Ovary (tissue), 9 donors: ENCODE measurements around the gene FAM193B. TPM values are rescaled to one million over a fixed set of nuclear protein-coding genes. Genes with fewer than 3 reads are reported as not detected.

Source experiments
- DNase-seq, 5 donors: peaks; one replicate each; pipeline ENCODE4 v3.0.0-alpha.2; 2019 to 2020
- H3K27ac ChIP-seq, 2 donors: fragments of 200-600 bp; one replicate each; pipeline versions ENCODE4 v1.5.1 to v1.8.0; 2019 to 2022
- H3K27me3 ChIP-seq: fragments of 200-600 bp; one replicate; pipeline ENCODE4 v1.8.0; 2022
- H3K36me3 ChIP-seq: fragments of 200-600 bp; sonication (generic); one replicate; pipeline ENCODE4 v1.5.1; 2019
- H3K4me1 ChIP-seq: one replicate; pipeline ENCODE4 v1.8.1; 2013; ENCODE audit warnings: mild to moderate bottlenecking, moderate library complexity; ENCODE audit not compliant: insufficient read depth
- H3K4me3 ChIP-seq: fragments of 200-600 bp; sonication (generic); one replicate; pipeline ENCODE4 v1.5.1; 2017
- H3K9me3 ChIP-seq, 2 donors: fragments of 200-600 bp in 1 of 2; sonication (generic) in 1 of 2; one replicate each; pipeline versions ENCODE4 v1.5.1 to v1.8.1; 2013 to 2019; ENCODE audit warnings: mild to moderate bottlenecking in 1 of 2, moderate library complexity in 1 of 2
- EP300 ChIP-seq: sonication (generic); formaldehyde crosslinking; IDR thresholded peaks from one replicate; pipeline ENCODE4 v1.6.1; 2017; ENCODE audit warnings: antibody characterized with exemption
- POLR2A ChIP-seq: fragments of 450-650 bp; IDR thresholded peaks from one replicate; pipeline ENCODE4 v1.6.1; 2017; ENCODE audit warnings: antibody characterized with exemption, mild to moderate bottlenecking, moderate library complexity
- WGBS, 3 donors: extraction: QIAGEN DNeasy Blood & Tissue Kit in 1 of 3; methylation state at CpG; one replicate each; pipeline versions ENCODE4 v1.1.5 to v1.1.7; 2013 to 2017; 5-methylcytosine and 5-hydroxymethylcytosine counted together
- intact Hi-C, 4 donors: fragments of 100-400 bp; cut with DNase I; formaldehyde crosslinking; loops; one replicate each; pipeline versions ENCODE4 v1.11.0 to v1.15.1; 2022 to 2023
- polyA plus RNA-seq, 2 donors: library from polyadenylated mRNA; stranded (reverse); fragments of 200-250 nt in 1 of 2; fragments of 350-450 nt in 1 of 2; fragmentation: Illumina TruSeq in 1 of 2; extraction: RNeasy Lipid Tissue Mini Kit (QIAGEN cat#74804) in 1 of 2; gene quantifications; one replicate each; pipeline ENCODE4 v1.2.3, GENCODE V29; 2013 to 2014
- total RNA-seq, 7 donors: library from RNA; depleted of rRNA in 2 of 7; stranded (reverse); fragments of >200 nt in 2 of 7; fragmentation: NEBNext Ultra II Directional in 3 of 7; extraction: Animal tissue kit (Norgen Biotek cat#: 25700) in 3 of 7; gene quantifications; one replicate each; pipeline versions ENCODE4 v1.1.0 to v1.2.4, GENCODE V29; 2016 to 2023
- TF ChIP-seq, protein P1 (sequence below), 3 donors: fragments of 450-650 bp in 2 of 3; fragments of 200-600 bp in 1 of 3; IDR thresholded peaks; one replicate each; pipeline versions ENCODE4 v1.5.1 to v1.8.0; 2016 to 2022; ENCODE audit warnings: antibody characterized with exemption in 3 of 3, mild to moderate bottlenecking in 1 of 3
- donor health status: DM: no; HTN: no; CAD: no; lungs with moderate emphysema.
- donor health status: DM: no; HTN: no; CAD: no.
- donor health status: Bipolar disorder and iron deficiency.
- donor health status: DM: yes; HTN: yes; CAD: no.
- donor health status: DM: no; HTN: no; CAD: no.
- donor health status: DM: yes; HTN: yes; CAD: no.

The FAM193B gene
- total and polyA plus RNA-seq, 9 donors = 14.8 to 77.6 (median 64.3) TPM

- Histone ChIP-seq H3K27me3 (no peaks in the 10 kb centered on the region), H3K27ac (peak overlapping the region; percentile 61 to 69), H3K36me3 (no peaks in the 10 kb centered on the region), H3K4me3 (peak overlapping the region; percentile 80), H3K9me3 (no peaks in the 10 kb centered on the region), H3K4me1 (peaks cover 21% of the 10 kb centered on the region)
- 1% methylated on average over 58 to 87 of the region's 93 CpGs for WGBS, 3 donors
- intact Hi-C loops = no loop called here
- TF ChIP-seq, protein P1, sequence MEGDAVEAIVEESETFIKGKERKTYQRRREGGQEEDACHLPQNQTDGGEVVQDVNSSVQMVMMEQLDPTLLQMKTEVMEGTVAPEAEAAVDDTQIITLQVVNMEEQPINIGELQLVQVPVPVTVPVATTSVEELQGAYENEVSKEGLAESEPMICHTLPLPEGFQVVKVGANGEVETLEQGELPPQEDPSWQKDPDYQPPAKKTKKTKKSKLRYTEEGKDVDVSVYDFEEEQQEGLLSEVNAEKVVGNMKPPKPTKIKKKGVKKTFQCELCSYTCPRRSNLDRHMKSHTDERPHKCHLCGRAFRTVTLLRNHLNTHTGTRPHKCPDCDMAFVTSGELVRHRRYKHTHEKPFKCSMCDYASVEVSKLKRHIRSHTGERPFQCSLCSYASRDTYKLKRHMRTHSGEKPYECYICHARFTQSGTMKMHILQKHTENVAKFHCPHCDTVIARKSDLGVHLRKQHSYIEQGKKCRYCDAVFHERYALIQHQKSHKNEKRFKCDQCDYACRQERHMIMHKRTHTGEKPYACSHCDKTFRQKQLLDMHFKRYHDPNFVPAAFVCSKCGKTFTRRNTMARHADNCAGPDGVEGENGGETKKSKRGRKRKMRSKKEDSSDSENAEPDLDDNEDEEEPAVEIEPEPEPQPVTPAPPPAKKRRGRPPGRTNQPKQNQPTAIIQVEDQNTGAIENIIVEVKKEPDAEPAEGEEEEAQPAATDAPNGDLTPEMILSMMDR (IDR thresholded peaks at IDR 0.05) = no peak
- TF ChIP-seq EP300 (no peak), POLR2A (no peak)
- peak in 4 of 5 donors; percentile 55 to 70 (median 66) for DNase-seq
These were observed 81.6 kb downstream of the FAM193B start for GRCh38 chr5:177472460-177473442.

DNA sequence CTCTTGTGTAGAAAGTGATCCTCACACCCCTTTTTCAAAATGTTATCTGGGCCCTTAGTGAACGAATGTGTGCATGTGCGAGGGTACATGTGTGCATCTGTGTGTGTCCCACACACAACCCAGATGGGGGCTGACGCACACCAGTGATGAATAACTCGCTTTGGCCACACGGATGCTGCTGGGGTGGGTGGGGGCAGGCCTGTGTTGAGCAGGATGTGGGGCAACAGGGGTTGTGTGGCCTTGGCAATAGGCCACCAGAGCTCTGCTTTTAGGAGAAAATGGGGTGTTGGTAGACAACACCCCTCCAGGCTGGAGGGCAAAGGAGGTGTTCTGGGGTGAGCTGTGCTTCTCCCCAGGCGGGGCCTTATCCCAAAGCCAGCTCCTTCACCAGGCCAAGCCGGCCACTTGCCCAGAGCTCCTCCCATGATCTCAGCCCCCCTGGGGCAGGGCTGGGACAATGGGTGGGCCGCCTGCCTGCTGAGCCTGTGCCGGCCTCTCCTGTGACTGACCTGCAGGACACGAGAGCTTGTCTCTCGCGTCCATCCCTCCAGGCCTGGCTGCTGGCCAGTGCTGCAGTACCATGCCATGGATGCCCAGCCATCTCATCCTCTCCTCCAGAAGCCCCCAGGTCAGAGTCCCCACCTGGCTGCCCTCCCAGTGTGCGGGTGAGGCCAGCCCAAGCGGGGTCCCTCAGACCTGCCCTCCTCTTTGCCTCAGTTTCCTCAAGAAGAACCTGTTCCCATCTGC is 82.6 kb downstream of the FAM193B start:
- Histone ChIP-seq H3K27me3 (no peaks in the 10 kb centered on the region), H3K36me3 (no peaks in the 10 kb centered on the region), H3K9me3 (no peaks in the 10 kb centered on the region), H3K27ac (no peak overlapping the region), H3K4me1 (peaks cover 21% of the 10 kb centered on the region), H3K4me3 (peak overlapping the region; percentile 80)
- WGBS, 3 donors = 43 to 49% (median 47%) methylated on average over 14 of the region's 14 CpGs
- intact Hi-C loops = no loop called here
- DNase-seq = peak in 3 of 5 donors; percentile 50 to 65 (median 63)
- TF ChIP-seq, protein P1 (IDR thresholded peaks at IDR 0.05) = no peak
- TF ChIP-seq EP300 (no peak), POLR2A (no peak)

- Histone ChIP-seq H3K27ac (no peak overlapping the region), H3K27me3 (no peaks in the 10 kb centered on the region), H3K4me3 (no peak overlapping the region), H3K36me3 (no peaks in the 10 kb centered on the region), H3K4me1 (peaks cover 21% of the 10 kb centered on the region), H3K9me3 (no peaks in the 10 kb centered on the region)
- intact Hi-C loops = no loop called here
- no peak for DNase-seq
- TF ChIP-seq EP300 = no peak
- TF ChIP-seq, protein P1 (IDR thresholded peaks at IDR 0.05) = no peak
- TF ChIP-seq POLR2A = no peak
- WGBS, 3 donors = 77 to 78% (median 77%) methylated on average over 10 of the region's 10 CpGs
These were observed 83.4 kb downstream of the FAM193B start for GRCh38 chr5:177470759-177471536.

Other genes starting within 250 kb of the FAM193B start
- gene MXD3, start 242.7 kb downstream of the FAM193B start, total RNA-seq = 1 to 10 TPM; 3.2 to 9.8 (median 6.2) TPM
- 1 to 10 TPM in 1 of 2 donors, under 1 TPM in 1; 0.30 to 6.0 TPM for gene MXD3, start 242.7 kb downstream of the FAM193B start, polyA plus RNA-seq
- gene LMAN2, start 202.9 kb downstream of the FAM193B start, total RNA-seq = 100 to 1,000 TPM in 2 of 7 donors, 10 to 100 TPM in 5; 63.5 to 154 (median 93.5) TPM
- gene LMAN2, start 202.9 kb downstream of the FAM193B start, polyA plus RNA-seq = 100 to 1,000 TPM in 1 of 2 donors, 10 to 100 TPM in 1; 85.0 to 142 TPM
- gene RGS14, start 196.6 kb downstream of the FAM193B start, total RNA-seq = 10 to 100 TPM in 1 of 7 donors, 1 to 10 TPM in 6; 4.0 to 27.0 (median 8.0) TPM
- gene RGS14, start 196.6 kb downstream of the FAM193B start, polyA plus RNA-seq = 1 to 10 TPM in 1 of 2 donors, under 1 TPM in 1; 0.73 to 6.2 TPM
- not detected for gene SLC34A1, start 170.1 kb downstream of the FAM193B start, total RNA-seq
- gene SLC34A1, start 170.1 kb downstream of the FAM193B start, polyA plus RNA-seq = not detected
- not detected for gene PFN3, start 153.9 kb downstream of the FAM193B start, total RNA-seq
- gene PFN3, start 153.9 kb downstream of the FAM193B start, polyA plus RNA-seq = not detected
- gene F12, start 145.0 kb downstream of the FAM193B start, total RNA-seq = 1 to 10 TPM in 1 of 7 donors, under 1 TPM in 1, not detected in 5; 0.28 to 1.7 TPM
- gene F12, start 145.0 kb downstream of the FAM193B start, polyA plus RNA-seq = not detected
- gene GRK6, start 127.9 kb downstream of the FAM193B start, total RNA-seq = 10 to 100 TPM; 13.6 to 30.3 (median 21.7) TPM
- 10 to 100 TPM in 1 of 2 donors, 1 to 10 TPM in 1; 5.9 to 15.3 TPM for gene GRK6, start 127.9 kb downstream of the FAM193B start, polyA plus RNA-seq
- 10 to 100 TPM in 1 of 7 donors, 1 to 10 TPM in 5, under 1 TPM in 1; 0.66 to 11.4 (median 2.1) TPM for gene PRR7, start 107.7 kb downstream of the FAM193B start, total RNA-seq
- under 1 TPM in 1 of 2 donors, not detected in 1; 0.51 TPM for gene PRR7, start 107.7 kb downstream of the FAM193B start, polyA plus RNA-seq
- 10 to 100 TPM; 35.1 to 91.6 (median 57.0) TPM for gene DBN1, start 80.9 kb downstream of the FAM193B start, total RNA-seq
- gene DBN1, start 80.9 kb downstream of the FAM193B start, polyA plus RNA-seq = 10 to 100 TPM; 18.4 to 55.4 TPM
- 100 to 1,000 TPM in 4 of 7 donors, 10 to 100 TPM in 3; 32.7 to 243 (median 151) TPM for gene PDLIM7, start 57.0 kb downstream of the FAM193B start, total RNA-seq
- 10 to 100 TPM; 25.7 to 83.3 TPM for gene PDLIM7, start 57.0 kb downstream of the FAM193B start, polyA plus RNA-seq
- gene DOK3, start 44.7 kb downstream of the FAM193B start, total RNA-seq = 1 to 10 TPM; 1.3 to 7.2 (median 2.5) TPM
- 1 to 10 TPM; 1.8 to 4.2 TPM for gene DOK3, start 44.7 kb downstream of the FAM193B start, polyA plus RNA-seq
- 100 to 1,000 TPM in 1 of 7 donors, 10 to 100 TPM in 6; 63.5 to 104 (median 76.0) TPM for gene DDX41, start 37.6 kb downstream of the FAM193B start, total RNA-seq
- gene DDX41, start 37.6 kb downstream of the FAM193B start, polyA plus RNA-seq = 10 to 100 TPM; 58.3 to 63.6 TPM
- 100 to 1,000 TPM in 2 of 7 donors, 10 to 100 TPM in 5; 54.0 to 112 (median 80.7) TPM for gene TMED9, start 37.6 kb upstream of the FAM193B start, total RNA-seq
- gene TMED9, start 37.6 kb upstream of the FAM193B start, polyA plus RNA-seq = 10 to 100 TPM; 68.5 to 80.3 TPM
- 10 to 100 TPM; 18.0 to 40.0 (median 27.2) TPM for gene B4GALT7, start 45.6 kb upstream of the FAM193B start, total RNA-seq
- gene B4GALT7, start 45.6 kb upstream of the FAM193B start, polyA plus RNA-seq = 10 to 100 TPM in 1 of 2 donors, 1 to 10 TPM in 1; 8.5 to 28.7 TPM
- 10 to 100 TPM in 2 of 7 donors, 1 to 10 TPM in 5; 4.4 to 33.8 (median 5.2) TPM for gene FAM153A, start 228.3 kb upstream of the FAM193B start, total RNA-seq
- 1 to 10 TPM; 1.2 to 3.9 TPM for gene FAM153A, start 228.3 kb upstream of the FAM193B start, polyA plus RNA-seq